Cortex of kidney (tissue), 1 donor: ENCODE results near the gene CMTM2.
"Not testable (repeated sequence)": the region's sequence is repeated elsewhere in the genome, so short reads cannot be mapped to it uniquely, and the experiment has no call there.

Experiments used
- DNase-seq: peaks from one replicate; lab custom pipeline; 2025; lab: John Stamatoyannopoulos, UW

The CMTM2 gene

DNA sequence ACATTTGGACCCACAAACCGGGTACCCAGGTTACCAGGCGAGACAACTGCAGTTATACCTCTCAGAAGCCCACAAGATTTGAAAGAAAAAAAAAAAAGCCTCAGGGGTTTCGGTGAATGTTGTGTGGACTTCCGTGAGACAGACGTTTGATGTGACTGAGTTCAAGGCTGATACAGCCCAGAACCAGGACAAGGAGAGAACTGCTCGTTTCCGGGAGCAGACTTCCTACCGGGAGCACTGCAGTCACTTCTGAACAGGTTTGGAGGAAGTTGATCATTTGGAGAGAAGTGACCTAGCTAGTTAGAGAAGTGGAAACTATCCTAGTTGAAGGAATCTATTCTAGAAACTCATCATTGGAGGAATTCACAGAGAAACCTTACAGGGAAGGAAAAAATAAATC lies 26.0 kb upstream of the CMTM2 start:
- DNase-seq = no peak

DNA sequence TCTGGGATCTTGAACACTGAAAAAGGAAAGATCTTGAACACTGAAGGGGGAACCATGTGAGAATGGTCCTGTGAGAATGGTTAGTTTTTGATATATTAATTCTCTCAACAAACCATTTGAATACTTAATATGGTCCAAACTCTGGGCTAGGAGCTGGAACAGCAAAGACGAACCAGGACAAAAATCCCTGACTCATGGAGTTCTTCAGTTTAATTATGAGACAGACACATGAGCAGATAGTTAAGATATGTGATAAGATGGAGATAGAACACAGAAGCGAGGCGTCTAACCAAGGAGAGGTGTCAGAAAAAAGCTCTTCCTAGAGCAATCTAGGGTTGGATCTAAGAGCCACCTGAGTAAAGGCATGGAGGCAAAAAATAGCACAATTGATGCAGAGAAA lies 25.2 kb upstream of the CMTM2 start:
- DNase-seq = no peak

DNA sequence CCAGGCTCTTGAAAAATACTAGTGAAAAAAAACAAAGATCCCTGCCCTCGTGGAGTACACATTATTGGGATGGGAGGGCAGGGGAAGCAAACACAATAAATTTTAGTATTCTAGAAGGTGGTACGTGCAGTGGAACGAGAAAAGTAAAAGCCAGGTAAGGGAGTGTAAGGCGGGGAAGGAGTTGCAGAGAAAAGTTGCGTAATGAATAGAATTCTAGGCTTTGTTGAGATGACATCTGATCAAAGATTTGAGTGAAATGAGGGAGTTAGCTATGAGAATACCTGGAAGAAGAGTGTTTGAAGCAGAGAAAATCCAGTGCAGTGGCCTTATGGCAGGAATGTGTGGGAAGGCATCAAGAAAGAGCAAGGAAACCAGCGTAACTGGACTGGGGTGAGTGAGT lies 24.8 kb upstream of the CMTM2 start:
- no peak for DNase-seq

DNA sequence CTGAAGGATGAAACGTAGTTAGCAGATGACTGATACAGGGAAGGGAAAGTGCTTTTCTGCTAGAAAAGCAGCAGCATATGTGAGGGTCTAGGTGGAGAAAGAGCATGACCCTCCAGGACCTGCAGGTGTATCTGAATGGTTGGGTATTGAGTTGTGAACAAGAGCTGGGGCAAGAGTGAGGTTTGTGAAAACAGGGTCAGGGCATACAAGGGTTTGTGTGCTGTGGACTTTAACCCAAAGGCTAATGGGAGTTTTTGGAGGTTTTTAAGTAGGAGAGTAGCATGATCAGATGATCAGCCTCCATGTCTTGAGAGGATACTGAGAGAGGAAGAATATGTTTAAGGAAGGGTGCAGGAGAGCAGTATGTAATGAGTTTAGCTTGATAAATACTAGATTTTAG lies 19.2 kb upstream of the CMTM2 start:
- no peak for DNase-seq

DNA sequence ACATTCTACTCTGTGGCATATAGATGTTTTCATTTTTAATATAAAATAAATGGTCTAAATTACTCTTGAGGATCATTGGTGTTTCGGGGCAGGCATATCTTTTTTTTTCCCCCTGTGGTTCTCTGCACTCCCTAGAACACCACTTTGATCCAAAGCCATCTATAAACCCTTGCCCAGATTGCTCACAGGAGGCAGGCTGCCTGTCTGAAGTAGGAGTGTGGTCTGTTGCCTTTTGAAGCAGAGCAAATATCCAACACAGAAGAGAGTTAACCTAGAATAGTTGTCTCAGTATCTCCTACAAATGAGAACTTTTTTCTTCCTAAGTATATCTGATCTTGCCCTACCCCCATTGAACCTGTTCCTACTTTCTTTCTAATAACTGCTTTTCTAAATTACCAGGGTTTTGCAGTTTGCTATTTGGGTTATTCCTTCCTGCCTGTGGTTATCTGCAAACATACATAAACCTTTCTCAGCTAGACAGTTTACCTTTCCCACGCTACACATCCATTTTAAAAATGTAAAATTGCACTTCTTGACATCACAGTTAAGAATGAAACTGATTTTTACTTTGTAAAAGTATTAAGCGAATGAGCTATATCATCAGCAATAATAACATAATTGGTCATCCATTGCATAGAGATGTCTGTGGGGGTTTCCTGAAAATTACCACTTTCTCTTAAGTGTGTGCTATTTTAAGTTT lies 17.7 kb upstream of the CMTM2 start:
- no peak for DNase-seq

DNA sequence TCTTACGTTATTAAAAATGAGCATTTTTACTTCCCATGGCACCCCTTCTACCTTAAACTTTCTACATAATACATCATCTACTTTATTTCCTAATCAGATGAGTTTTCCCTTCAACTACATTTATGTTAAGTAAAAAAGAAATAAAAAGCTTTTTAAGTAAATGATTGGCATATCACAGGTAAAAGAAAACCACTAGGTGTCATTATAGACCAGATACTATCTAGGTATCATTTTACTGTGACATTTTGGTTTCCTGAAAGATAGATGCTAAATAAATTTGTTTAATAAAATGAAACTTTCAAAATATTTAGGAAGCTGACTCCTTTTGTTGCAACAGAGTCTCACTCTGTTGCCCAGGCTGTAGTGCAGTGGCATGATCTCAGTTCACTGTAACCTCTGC lies 16.9 kb upstream of the CMTM2 start:
- DNase-seq = no peak

- DNase-seq = no peak
Observed at GRCh38 chr16:66562986-66563385, 16.3 kb upstream of the CMTM2 start.

- DNase-seq = no peak
Observed at GRCh38 chr16:66563574-66564334, 15.5 kb upstream of the CMTM2 start.

DNA sequence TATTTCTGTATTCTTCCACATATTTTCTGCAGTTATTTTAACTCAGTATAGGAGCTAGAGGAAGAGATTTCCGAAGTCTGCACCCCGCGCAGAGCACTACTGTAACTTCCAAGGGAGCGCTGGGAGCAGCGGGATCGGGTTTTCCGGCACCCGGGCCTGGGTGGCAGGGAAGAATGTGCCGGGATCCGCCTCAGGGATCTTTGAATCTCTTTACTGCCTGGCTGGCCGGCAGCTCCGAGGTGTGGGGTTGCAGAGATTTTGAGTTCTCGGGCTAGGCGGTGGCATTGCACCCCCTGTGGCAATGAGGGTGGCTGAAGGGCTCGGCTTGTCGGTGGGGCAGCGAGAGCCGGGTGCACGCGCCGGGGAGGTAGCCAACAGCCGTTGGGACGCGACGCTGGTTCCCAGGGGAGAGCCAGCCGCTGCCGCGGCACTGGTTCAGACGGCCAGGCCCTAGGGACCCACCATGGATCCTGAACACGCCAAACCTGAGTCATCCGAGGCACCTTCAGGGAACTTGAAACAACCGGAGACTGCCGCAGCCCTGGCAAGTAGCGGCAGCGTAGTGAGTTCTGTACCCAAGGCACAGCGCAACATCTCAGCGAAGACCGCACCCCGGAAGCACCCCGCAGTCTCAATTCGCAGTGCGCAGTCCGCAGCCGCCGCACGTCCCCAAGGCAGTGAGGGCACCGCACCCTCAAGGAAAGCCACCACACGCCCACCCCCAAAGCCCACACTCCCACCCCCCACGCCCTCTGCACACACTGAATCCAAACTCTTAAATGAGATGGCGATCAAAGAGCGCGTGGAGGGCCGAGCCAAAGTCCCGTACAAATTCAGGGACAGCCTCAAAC lies 13.0 kb upstream of the CMTM2 start, which contains the start of gene CMTM1:
Gene CMTM1, plus strand, starts transcription at position 389 of the 851 bp plus-strand sequence. Its CDS starts 75 bp downstream, at position 464.
- no peak for DNase-seq

DNA sequence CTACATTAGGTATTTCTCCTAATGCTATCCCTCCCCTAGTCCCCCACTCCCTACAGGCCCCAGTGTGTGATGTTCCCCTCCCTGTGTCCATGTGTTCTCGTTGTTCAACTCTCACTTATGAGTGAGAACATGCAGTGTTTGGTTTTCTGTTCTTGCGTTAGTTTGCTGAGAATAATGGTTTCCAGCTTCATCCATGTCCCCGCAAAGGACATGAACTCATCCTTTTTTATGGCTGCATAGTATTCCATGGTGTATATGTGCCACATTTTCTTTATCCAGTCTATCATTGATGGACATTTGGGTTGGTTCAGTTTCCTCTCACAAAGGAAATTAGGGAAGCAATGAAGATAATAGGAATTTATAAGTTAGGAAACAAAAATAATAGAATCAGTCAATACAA lies 12.0 kb upstream of the CMTM2 start:
- DNase-seq = not testable (repeated sequence)

DNA sequence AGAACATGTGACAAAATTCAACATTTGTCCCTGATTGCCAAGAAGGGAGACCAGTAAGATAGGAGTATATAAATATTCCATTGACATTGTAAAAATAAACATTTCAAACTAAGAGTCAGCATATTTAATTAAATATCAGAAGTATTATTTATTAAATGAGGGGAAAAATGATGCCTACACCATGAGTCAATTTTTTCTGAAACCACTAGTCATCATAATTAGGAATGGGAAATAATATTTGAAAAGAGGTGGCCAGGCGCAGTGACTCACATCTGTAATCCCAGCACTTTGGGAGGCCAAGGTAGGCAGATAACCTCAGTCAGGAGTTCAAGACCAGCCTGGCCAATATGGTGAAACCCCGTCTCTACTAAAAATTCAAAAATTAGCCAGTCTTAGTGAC lies 10.9 kb upstream of the CMTM2 start:
- DNase-seq = no peak

- DNase-seq = no peak
Observed at GRCh38 chr16:66569131-66569530, 10.1 kb upstream of the CMTM2 start.

DNA sequence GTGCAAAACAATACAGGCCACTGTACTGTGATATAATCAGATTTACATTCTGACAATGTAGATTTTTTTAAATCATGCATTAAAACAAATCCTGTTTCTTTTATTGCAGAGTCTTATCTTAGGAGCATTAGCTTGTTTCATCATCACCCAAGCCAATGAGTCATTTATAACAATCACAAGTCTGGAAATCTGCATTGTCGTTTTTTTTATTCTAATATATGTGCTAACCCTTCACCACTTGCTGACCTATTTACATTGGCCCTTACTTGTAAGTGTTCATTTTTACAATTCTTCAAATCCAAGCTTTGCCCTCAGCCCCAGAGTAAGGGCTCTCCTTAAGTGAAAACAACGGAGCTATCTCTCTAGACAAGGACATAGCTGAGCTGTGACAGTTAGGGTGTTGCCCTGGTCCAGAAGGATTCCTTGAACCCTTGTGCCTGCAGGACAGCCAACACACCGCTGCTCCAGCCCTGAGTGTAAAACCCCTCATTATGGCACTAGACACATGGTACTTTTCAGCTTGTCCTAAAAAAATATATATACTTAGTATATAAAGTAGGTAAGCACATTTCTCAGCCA lies 9.3 kb upstream of the CMTM2 start:
- no peak for DNase-seq

DNA sequence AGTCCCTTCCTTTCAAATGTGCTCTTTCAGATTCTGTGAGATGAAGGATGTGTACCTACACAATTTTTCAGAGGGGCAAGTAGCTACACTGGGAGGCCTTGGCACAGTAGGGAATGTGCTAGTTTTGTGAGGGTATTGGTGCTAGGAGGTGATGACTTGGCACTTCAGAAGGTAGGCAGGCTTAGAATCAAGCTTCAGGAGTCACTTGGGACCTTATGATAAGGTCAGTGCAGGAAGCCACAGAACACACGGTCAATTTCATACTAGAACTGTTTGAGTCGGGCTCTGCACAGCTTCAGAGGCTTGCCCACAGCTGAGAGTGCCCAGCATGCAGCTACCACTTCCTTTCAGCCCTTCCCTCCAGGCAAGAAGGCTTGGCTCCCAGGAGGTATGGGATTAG lies 6.9 kb upstream of the CMTM2 start:
- DNase-seq = no peak

GRCh38 chr16:66574081-66574480 lies 5.2 kb upstream of the CMTM2 start:
- DNase-seq = no peak

DNA sequence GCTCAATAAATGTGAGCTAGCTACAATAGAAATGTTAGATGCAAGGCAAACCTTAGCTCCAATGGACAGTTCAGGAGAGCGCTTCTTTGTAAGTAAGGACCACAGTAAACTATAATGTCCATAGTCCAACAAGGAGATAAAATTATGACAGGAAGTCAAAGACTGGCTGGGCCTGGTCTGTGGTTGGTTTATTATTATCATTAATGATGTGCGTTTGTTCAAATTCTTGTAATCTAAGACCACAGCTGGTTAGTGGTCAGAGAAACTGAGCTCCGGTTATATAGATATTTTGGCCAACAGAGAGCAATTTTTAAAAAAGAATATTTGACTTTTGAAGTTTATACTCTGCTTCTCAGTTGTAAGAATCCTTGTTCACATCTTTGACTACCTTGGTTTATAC lies 4.7 kb upstream of the CMTM2 start:
- DNase-seq = no peak

GRCh38 chr16:66575060-66575459 lies 4.2 kb upstream of the CMTM2 start:
- DNase-seq = no peak

- no peak for DNase-seq
Observed at GRCh38 chr16:66576296-66576695, 3.0 kb upstream of the CMTM2 start.

DNA sequence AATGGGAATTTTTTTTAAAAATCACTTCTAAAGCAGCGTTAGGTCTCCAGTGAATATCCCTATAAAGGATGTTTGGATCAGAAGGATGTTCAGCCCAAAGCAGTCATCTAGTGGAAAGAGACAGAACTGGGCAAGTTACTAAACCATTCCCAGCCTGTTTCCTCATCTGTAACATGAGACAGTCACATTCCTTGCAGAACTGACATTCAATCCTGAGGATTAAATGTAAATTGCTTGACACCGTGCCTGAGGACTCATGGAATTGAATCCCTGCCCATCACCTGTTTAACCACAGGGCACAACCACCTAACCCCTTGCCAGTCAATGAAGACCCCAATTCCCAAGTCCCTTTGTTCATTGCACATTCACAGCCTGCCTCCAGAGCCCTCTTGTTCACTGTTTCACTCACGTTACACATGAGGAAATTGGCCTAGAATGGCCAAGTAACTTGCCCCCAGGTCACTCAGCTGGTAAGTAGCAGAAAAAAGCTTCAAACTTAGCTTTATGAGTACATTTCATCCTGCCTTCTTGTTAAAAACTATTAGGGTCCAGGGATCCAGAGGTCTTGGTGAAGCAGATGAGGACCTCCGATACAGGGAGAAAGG lies 1.4 kb downstream of the CMTM2 start:
- no peak for DNase-seq

GRCh38 chr16:66581246-66581952 lies 2.1 kb downstream of the CMTM2 start:
- DNase-seq = no peak
